Tibial artery (tissue), 4 donors: ENCODE results near the gene ELAVL4.

ENCODE experiments used
- DNase-seq, 2 donors: peaks; one replicate each; pipeline ENCODE4 v3.0.0-alpha.2; 2019
- H3K27ac ChIP-seq, 2 donors: fragments of 200-600 bp; sonication (generic) in 1 of 2; 1 replicate in 1 of 2; 2 replicates in 1 of 2; pipeline ENCODE4 v1.5.1; 2018 to 2019; ENCODE audit warnings: mild to moderate bottlenecking in 1 of 2
- H3K27me3 ChIP-seq, 2 donors: fragments of 200-600 bp; sonication (generic) in 1 of 2; one replicate each; pipeline versions ENCODE4 v1.5.1 to v1.6.0; 2016 to 2019
- H3K36me3 ChIP-seq, 3 donors: fragments of 200-600 bp; sonication (generic) in 2 of 3; one replicate each; pipeline ENCODE4 v1.5.1; 2016 to 2019; ENCODE audit warnings: mild to moderate bottlenecking in 2 of 3
- H3K4me1 ChIP-seq, 4 donors: fragments of 200-600 bp; sonication (generic) in 2 of 4; 1 replicate in 3 of 4; 2 replicates in 1 of 4; pipeline ENCODE4 v1.5.1; 2016 to 2019
- H3K4me3 ChIP-seq, 2 donors: fragments of 200-600 bp; sonication (generic) in 1 of 2; 1 replicate in 1 of 2; 2 replicates in 1 of 2; pipeline ENCODE4 v1.5.1; 2018 to 2019; ENCODE audit warnings: mild to moderate bottlenecking in 2 of 2
- H3K9me3 ChIP-seq, 3 donors: fragments of 200-600 bp; sonication (generic) in 1 of 3; one replicate each; pipeline ENCODE4 v1.5.1; 2016 to 2019
- intact Hi-C: fragments of 100-400 bp; cut with DNase I; formaldehyde crosslinking; loops from one replicate; pipeline ENCODE4 v1.15.0; 2023; ENCODE audit warnings: low total_unique reads
- TF ChIP-seq, protein P1 (sequence below), 2 experiments: fragments of 200-600 bp in 1 of 2; fragments of 450-650 bp in 1 of 2; IDR thresholded peaks; one replicate each; pipeline ENCODE4 v1.5.1; 2017 to 2019; ENCODE audit warnings: antibody characterized with exemption in 2 of 2, mild to moderate bottlenecking in 1 of 2, moderate library complexity in 1 of 2

Gene ELAVL4

DNA sequence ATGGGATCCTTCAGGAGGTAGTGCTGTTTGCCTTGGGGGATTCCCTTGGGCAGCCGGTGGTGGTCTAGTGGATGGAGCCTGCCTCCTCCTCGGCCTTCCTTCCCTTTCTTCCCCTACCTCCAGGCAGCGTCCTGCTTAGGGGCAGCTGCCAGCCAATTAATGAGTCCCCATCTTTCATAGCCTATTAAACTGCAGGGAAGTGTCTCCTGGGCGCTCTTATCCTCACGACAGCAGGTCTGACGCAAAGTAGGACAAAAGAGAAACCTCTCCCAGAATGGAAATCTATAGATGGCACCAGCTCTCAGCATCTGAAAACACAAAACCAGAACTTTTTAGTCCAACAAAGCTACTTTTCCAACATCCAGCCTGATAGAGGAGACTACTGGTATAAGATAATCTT lies 69.3 kb downstream of the ELAVL4 start:
- DNase-seq: no peak
- H3K27ac ChIP-seq: no peak overlapping the region
- TF ChIP-seq, protein P1, sequence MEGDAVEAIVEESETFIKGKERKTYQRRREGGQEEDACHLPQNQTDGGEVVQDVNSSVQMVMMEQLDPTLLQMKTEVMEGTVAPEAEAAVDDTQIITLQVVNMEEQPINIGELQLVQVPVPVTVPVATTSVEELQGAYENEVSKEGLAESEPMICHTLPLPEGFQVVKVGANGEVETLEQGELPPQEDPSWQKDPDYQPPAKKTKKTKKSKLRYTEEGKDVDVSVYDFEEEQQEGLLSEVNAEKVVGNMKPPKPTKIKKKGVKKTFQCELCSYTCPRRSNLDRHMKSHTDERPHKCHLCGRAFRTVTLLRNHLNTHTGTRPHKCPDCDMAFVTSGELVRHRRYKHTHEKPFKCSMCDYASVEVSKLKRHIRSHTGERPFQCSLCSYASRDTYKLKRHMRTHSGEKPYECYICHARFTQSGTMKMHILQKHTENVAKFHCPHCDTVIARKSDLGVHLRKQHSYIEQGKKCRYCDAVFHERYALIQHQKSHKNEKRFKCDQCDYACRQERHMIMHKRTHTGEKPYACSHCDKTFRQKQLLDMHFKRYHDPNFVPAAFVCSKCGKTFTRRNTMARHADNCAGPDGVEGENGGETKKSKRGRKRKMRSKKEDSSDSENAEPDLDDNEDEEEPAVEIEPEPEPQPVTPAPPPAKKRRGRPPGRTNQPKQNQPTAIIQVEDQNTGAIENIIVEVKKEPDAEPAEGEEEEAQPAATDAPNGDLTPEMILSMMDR (IDR thresholded peaks at IDR 0.05): no peak
- peaks cover 0 to 4% of the 10 kb centered on the region in 2 donors for H3K27me3 ChIP-seq
- no peak overlapping the region for H3K4me3 ChIP-seq
- H3K9me3 ChIP-seq: no peaks in the 10 kb centered on the region
- intact Hi-C loops: no loop called here
- H3K4me1 ChIP-seq: no peaks in the 10 kb centered on the region
- no peaks in the 10 kb centered on the region for H3K36me3 ChIP-seq

DNA sequence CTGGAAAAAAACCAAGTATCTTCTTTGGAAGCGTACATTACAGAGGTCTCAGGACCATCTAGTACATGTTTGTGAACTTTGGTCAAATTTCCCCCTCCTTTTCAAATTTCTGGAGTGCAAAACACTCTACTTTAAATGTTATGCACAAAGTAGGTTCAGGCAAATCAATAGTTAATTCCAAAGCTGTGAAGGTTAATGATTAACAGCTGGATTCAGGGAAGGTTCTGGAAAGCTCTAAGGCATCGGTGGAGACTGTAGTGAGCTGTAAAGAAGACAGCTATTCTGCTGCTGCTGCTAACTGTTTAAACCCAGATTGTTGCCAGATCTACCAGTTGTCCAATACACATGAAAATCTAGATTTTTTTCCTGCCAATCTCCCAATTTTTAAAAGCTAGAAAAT lies 70.9 kb downstream of the ELAVL4 start:
- no peaks in the 10 kb centered on the region for H3K4me1 ChIP-seq
- no peak overlapping the region for H3K4me3 ChIP-seq
- peaks cover 0 to 4% of the 10 kb centered on the region in 2 donors for H3K27me3 ChIP-seq
- H3K27ac ChIP-seq: no peak overlapping the region
- TF ChIP-seq, protein P1 (IDR thresholded peaks at IDR 0.05): no peak
- no peaks in the 10 kb centered on the region for H3K9me3 ChIP-seq
- intact Hi-C loops: no loop called here
- H3K36me3 ChIP-seq: no peaks in the 10 kb centered on the region
- no peak for DNase-seq

DNA sequence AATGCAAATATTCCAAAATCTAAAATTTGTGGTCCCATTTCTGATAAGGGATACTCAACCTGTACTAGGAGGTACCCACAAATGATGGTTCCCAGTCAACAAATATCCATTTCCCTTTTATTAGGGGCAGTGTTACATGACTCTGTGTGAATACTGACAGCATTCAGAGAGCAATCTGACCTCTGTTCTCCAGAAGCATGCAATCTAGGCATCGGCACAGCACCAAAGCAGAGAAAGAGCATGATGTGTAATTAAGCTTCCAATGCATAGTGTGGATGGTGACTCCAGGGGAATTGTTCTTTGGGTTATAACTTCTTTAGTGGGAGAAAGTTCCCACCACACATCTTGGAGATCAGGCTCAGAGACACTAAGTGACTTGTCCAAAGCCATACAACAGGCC lies 71.6 kb downstream of the ELAVL4 start:
- intact Hi-C loops: no loop called here
- H3K27me3 ChIP-seq: peaks cover 0 to 4% of the 10 kb centered on the region in 2 donors
- H3K36me3 ChIP-seq: no peaks in the 10 kb centered on the region
- TF ChIP-seq, protein P1 (IDR thresholded peaks at IDR 0.05): no peak
- no peak overlapping the region for H3K27ac ChIP-seq
- no peaks in the 10 kb centered on the region for H3K9me3 ChIP-seq
- H3K4me3 ChIP-seq: no peak overlapping the region
- DNase-seq: no peak
- H3K4me1 ChIP-seq: no peaks in the 10 kb centered on the region

DNA sequence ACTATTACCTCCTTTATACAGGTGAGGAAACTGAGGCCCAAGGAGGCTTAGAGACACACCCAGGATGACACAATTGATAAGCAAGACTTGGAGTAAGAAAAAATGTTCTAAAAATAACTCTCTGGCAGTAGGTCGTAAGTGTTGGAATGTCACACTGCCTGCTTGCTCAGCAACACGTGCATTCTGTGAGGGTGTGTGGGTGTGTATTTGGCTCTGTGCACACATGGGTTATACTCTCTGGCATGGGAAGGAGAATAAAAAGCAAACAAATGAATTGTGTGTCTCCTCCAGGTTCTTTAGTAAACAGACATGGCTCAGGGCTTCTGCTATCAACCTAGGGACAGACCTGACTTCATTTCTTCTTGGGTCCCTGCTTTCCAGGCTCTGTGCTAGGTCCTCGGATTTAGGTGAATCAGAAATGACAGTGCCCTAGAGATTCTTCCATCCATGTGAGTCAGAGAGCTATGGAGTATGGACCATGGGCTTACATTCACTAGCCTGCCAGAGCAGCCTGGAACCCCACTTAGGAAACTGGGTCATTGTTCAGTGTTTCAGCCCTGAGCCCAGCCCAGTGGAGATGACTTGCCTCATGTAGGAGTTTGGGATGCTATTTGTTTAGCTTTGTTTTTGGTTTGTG lies 72.4 kb downstream of the ELAVL4 start:
- H3K4me1 ChIP-seq: no peaks in the 10 kb centered on the region
- DNase-seq: no peak
- no peaks in the 10 kb centered on the region for H3K36me3 ChIP-seq
- H3K9me3 ChIP-seq: no peaks in the 10 kb centered on the region
- no peak overlapping the region for H3K4me3 ChIP-seq
- intact Hi-C loops: no loop called here
- TF ChIP-seq, protein P1 (IDR thresholded peaks at IDR 0.05): no peak
- H3K27ac ChIP-seq: no peak overlapping the region
- H3K27me3 ChIP-seq: peaks cover 0 to 4% of the 10 kb centered on the region in 2 donors

DNA sequence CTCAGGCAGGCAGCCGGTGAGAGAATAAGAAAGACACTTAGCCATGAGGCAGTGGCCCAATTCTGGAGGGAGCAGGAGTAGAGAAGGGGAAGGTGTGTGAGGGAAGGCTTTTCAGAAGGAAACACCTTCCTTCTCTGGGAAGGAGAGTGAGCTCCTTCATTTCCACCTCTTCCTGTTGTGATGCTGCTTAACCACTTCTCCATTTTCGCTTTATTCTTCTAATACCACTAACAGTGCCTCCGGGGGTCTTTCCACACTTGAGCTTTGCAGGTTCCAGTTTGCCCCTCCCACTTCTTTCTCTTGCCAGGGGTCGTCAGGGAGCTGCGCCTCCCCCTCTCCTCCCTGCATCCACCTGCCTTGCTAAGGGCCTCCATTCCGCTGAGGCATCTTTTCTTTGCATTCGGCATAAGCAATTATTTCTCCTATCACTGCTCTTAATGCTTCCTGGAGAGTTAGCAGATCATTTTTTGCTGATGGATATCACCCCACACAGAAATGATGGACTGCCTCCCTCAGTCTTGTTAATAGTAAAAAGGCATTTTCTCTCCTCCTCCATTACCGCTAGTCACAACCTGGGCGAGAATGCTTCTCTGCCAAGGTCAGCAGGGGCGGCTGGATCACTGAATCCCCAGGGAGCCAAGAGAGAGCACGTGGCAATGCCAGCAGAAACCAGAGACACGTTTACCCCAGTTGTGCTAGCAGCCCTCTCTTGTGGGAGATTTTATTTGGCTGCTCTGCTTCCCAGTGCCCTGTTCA lies 74.8 kb downstream of the ELAVL4 start:
- Histone ChIP-seq H3K27ac (no peak overlapping the region), H3K9me3 (no peaks in the 10 kb centered on the region), H3K4me1 (no peaks in the 10 kb centered on the region), H3K27me3 (no peaks in the 10 kb centered on the region), H3K4me3 (no peak overlapping the region), H3K36me3 (no peaks in the 10 kb centered on the region)
- intact Hi-C loops: no loop called here
- TF ChIP-seq, protein P1 (IDR thresholded peaks at IDR 0.05): no peak
- no peak for DNase-seq
